GM19395 (cell line): ENCODE data around the gene RAB41.
A peak's percentile ranks its signal among the peaks of the same experiment; 100 is the strongest.
"Not testable (repeated sequence)": the region's sequence is repeated elsewhere in the genome, so short reads cannot be mapped to it uniquely, and the experiment has no call there.

Source experiments
- ATAC-seq: cut with Tn5 transposase; IDR thresholded peaks from one replicate; pipeline ENCODE4 v1.9.1; 2021; ENCODE audit warnings: mild to moderate bottlenecking, moderate library complexity; ENCODE audit not compliant: unreplicated experiment

The RAB41 gene

DNA sequence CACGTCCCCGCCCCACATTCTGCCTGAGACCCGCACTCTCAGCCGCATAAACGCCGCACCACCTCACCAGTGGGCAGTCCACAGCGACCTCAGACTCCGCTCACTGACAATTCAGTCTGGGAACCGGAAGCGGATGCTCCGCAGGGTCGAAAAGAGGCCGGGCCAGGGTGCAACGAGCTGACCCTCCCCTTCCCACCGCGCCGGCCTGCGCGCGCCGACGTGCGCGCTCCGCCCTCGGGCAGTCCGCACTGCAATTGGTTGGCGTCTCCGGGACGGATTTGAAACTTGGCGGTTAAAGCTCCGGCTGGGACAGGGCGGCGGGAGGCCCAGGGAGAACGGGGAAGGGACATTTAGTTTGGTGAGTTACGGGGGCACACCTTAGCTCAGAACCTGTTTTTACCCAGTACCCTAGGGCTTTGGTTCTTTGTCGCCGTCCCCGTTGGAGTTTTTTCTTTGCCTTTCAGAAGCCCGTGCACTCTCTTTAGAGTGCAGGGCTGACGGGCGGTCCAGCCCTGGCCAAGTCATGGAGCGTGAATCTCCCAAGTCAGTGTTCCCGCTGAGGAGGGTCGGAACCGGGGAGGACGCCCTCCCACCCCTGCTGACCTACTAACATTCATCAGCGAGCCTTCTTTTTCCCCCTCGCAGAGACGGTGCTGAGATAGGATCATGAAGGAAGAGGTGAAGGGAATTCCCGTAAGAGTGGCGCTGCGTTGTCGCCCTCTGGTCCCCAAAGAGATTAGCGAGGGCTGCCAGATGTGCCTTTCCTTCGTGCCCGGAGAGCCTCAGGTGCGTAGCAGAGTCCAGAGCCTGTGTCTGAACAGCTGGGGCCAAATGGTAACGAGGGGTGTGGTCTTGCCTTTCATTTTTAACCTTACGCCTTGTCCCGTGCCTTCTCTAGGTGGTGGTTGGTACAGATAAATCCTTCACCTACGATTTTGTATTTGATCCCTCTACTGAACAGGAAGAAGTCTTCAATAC is 8.1 kb downstream of the RAB41 start, which contains the start of the genes KIF4A and PDZD11:
KIF4A (plus strand) TSS at position 312 of the 978 bp plus-strand sequence; CDS start at position 667, 355 bp downstream.
PDZD11 (minus strand) TSS at position 135 of the 978 bp plus-strand sequence. CDS start 586 bp downstream, outside the sequence.
- peak; percentile 94 for ATAC-seq

DNA sequence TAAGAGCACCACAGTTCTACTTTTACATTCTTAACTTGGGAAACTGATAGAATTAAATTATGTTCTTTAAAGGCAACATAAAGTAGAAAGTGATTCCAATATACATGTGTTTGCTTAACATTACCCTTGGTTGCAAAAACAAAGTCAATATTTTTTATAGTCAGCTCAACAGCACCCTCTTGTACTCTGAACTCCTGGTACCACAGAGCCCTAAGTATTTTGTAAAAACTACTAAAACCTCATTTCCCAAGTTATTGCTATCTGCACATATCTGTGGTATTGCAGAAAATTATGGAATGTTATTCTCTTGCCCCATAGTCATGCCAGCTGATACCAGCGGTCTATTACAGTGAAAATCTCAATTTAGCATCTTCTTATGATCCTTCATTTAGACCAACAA is 10.8 kb downstream of the RAB41 start:
- ATAC-seq: no peak

DNA sequence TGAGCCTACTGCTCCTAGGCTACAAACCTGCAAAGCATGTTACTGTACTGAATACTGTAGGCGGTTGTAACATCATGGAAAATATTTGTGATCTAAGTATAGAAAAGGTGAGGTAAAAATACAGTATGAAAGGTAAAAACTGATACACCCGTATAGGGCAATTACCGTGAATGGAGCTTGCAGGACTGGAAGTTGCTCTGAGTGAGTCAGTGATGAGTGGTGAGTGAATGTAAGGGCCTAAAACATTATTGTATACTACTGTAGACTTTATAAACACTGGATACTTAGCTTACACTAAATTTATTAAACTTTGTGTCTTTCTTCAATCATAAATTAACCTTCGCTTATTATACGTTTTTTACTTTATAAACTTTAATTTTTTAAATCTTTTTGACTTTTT is 11.6 kb downstream of the RAB41 start:
- ATAC-seq: no peak

DNA sequence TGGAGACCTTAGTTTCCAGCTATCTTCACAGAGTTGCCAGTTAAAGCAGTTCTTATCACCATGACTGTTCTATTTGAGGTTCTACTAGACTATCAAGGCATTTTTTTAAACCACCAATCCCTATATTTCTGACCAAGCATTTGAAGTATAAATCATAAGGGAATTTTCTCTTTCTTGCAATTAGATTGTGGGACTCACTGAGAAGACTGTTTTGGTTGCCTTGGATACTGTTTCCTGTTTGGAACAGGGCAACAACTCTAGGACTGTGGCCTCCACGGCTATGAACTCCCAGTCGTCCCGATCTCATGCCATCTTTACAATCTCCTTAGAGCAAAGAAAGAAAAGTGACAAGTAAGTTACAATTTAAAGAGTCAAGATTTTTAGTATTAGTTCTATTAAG is 19.7 kb downstream of the RAB41 start:
- ATAC-seq: no peak

DNA sequence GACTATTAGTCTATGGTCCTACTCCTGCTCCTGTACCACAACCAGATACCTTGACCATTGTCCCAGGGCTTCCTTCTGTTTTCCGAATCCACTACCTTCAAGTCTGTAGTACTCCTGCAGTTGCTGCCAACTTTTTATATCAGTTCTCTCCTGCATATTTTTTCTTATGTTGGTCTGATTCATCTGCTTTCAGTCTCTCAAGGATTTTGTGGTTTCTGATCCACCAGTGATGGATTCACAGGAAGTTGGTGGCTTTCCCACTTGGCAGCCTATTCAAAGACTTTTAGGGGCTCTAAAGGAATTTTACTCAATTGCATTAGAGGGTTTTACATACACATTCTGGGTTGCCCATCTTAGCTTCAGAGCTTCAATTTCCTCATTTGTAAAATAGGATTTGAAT is 31.5 kb downstream of the RAB41 start:
- ATAC-seq: no peak

DNA sequence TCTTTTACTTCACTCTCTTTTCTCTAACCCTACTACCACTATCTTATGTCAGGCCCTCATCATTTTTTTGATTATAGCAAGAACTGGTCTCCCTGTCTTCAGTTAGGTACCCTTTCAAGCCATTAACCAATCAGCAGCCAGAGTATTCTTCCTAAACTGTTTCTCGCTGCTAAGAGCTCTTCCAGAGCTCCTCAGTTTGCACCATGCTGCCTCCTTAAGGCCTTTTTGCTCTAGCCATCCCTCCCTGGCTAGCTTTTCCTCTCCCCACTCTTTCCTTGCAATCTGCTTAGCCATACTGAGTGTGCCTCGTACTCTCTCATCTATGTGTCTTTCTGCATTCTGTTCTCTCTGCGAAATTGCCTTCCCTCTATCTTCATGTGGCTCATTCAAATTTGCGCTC is 40.8 kb downstream of the RAB41 start:
- ATAC-seq: no peak

DNA sequence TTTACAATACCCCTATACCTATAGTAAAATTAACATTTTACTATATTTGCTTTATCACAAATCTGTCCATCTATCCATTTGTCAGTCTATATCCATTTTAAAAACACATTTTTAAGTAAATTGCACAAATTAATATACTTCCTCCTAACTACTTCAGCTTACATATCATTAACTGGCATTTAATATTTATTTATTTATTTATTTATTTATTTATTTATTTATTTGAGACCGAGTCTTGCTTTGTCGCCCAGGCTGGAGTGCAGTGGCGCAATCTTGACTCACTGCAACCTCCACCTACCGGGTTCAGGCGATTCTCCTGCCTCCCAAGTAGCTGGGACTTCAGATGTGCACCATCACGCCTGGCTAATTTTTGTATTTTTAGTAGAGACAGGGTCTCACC is 41.7 kb downstream of the RAB41 start:
- not testable (repeated sequence) for ATAC-seq

DNA sequence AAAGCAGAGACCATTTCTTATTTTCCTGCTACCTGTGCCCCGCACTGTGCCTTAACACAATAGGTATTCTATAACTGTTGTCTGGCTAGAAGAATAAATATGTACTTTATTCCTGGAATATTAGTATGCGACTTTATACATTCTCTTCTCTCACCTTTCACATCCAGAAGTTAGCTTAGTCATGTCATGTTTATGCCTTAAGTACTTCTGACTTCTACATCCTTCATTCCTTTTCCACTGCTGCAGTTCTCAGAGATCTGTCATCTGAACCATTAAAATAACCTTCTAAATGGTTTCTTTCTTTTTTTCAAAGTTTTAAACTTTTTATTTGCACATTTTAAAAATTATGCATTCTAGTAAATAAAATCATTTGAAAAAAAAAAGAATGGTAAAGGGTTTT is 42.4 kb downstream of the RAB41 start:
- no peak for ATAC-seq

DNA sequence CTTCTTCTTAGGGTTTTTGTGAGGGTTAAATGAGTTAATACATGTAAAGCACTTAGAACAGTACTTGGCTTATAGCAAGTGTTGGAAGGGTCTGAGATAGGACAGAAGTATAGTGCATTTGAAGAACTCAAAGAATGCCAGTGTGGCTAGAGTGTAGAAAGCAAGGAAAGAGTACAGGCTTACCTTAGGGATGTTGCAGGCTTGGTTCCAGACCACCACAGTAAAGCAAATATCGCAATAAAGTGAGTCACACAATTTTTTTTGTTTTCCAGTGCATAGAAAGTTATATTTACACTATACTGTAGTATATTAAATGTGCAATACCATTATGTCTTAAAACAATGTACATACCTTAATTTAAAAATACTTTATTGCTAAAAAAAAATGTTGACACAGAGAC is 49.2 kb downstream of the RAB41 start:
- ATAC-seq: no peak

DNA sequence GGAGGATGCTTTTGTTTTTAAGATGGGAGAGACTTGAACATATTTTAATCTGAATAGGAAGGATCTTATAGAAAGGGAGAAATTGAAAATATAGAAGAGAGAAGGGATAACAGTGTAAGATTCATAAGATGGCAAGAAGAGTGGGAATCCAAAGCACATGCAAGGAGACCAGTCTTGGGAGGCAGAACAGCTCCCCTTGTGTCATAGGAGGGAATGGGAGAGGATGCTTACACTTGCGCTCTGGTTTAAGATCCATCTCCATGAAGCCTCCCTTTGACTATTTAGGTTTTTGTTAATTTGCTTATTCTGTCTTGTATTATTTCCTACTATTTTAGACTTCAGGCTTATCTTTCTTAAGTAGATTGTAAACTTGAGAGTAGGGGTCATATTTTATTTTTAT is 50.6 kb downstream of the RAB41 start:
- no peak for ATAC-seq
